ENCODE data around the gene CLEC4E.
"Not testable (repeated sequence)": the region's sequence is repeated elsewhere in the genome, so short reads cannot be mapped to it uniquely, and the experiment has no call there.

Gene CLEC4E

DNA sequence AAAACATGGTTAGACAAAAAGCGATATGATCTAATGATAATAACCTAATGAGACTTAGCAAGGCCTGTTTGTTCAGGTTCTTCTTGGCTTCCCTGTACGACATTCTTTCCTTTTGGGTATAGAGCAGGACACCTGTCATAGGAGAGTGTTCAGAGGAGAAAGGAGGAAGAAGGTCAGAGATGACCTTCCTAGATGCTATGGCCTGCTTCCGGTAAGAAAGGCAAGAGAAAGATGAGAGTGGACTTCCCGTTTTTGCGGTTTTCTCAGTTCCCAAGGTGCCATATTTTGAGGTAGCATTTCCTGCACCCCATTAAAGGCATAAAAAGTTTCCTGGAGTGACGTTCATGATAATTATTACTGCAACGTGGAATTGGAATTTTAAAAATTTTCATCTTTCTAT, 8.7 kb downstream of the CLEC4E start:
- no peak for DNase-seq

DNA sequence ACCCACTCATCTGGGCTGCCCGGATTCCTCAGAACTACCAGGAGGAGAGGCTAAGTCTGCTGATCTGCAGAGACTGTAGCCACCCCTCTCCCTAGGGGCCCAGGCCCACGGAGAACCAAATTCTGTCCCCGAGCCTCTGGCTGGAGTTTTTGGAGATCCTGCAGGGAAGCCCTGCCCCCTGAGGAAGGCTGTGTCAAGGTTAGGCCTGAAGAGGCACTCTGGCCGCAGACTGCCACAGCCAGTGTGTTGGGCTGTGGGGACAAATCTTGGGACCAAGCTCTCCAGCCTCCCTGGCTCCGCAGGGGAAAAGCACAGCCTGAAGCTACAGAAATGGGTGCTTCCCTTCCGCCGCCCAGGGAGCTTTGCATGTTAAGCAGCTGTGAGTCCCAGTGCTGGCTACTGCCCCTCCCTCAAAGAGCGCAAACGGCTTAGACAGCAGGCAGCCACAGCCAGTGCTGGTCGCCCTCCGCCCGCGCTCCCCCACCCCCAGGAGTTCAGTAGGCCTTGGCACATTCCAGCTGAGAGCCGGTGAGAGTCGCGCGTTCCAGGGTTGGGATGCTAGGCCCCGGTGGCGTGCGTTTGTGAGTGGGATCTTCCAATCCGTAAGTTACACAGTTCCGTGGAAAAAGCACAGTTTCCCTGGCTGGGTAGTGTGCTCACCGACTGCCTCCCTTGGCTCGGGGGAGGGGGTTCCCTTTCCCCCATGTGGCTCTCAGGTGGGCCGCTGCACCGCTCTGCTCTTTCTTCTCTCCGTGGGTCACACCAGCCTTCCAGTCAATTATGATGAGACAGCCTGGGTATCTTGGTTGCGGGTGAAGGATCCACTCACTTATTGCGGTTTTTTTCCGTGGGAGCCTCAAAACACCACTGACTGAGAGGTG, 13.2 kb downstream of the CLEC4E start:
- no peak for DNase-seq

DNA sequence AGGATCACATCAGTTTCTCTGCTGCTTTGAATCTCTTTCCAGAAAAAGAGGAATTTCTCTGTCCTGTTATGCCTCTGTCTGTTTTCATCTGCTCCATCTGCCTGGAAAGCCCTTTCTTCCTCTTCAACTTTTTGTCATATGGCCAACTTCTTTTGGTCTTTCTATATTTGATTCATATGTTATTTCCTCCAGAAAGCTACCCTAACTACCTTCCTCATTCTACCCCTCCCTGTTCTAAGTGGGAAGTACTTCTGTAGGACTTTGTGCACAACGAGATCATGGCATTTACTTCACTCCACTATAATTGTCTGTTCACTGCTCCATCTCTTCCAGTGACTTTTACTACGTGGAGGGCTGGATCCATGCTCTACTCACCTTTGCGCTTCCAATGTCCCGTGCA, 21.5 kb downstream of the CLEC4E start:
- peak; percentile 13 for DNase-seq

DNA sequence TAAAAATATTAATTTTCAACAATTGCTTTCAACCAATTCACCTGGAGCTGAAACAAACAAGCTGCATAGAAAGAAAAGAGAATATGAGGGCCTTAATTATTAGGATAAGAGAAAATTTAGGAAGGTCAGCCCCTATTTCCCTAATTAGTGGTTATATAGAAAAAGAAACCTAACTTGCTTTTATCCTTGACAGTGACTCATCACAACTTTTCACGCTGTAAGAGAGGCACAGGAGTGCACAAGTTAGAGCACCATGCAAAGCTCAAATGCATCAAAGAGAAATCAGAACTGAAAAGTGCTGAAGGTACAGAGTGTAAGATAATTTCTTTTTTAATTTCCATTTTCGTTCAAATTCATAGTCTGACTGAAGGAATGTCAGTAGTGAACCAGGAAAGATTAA, 22.7 kb downstream of the CLEC4E start:
- no peak for DNase-seq

DNA sequence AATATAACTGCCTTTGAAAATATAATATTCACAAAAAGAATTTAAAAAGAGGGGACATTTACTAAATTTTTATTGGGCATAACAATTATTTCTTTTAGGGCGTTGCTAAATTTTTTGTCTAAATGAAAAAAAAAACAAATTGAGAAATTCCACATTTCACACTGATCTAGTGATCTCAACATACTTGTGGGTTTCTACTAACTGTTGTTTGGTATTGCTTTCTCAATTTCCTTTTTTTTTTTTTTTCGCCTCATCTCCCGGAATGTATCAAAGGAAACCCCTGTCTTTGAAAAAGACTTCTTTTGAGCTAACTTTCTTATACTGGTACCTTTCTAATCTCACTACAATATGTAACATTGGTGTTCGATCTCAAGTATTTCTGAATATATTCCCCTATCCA, 27.4 kb downstream of the CLEC4E start, which contains the start of gene CLEC4D:
TSS of gene CLEC4D (plus strand) at position 248 of the 400 bp plus-strand sequence. CDS start 230 bp downstream, outside the sequence.
- peak; percentile 61 for DNase-seq

DNA sequence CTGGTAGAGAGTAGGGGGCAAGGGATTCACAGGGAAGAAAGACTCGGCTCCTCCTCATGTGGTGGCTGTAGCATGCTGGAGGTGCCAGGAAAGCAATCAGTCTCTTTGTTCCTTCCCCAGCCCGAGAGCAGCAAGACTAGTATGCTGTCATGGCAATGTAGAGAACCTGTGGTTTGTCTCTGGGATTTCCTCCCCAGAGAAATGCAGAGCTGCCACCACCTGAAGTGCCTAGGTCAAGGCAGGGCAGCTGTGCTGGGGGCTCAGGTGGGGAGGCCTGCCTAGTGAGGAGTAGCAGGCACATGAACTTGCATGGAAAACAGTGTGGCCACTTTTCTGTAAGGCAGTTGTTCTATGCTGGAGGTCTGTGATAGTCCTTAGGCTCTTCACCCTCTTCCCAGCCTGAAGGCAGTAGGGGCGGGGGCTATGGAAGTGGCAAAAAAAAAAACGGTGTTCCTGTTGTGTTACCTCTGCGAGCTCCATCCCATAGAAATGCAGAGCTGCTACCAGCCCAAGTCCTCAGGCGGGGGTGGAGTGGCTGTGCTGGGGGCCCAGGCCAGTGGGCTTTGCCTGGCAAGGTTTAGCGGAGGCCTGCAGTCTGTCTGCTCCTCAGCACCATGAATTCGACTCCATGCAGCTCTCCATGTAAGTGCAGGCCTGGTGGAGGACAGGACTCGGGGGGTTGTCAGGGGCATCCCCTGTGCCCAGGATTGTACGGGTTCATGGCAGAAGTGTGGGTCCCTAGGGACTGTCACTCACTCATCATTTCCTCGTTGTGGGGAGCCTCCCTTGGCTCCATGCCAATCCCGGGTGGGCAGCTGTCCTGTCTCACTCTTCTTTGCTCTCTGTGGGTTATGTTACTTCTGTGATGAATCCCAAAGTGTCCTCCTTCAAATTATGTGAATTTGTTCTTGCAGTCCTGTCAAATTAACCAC, 31.5 kb downstream of the CLEC4E start:
- no peak for DNase-seq

DNA sequence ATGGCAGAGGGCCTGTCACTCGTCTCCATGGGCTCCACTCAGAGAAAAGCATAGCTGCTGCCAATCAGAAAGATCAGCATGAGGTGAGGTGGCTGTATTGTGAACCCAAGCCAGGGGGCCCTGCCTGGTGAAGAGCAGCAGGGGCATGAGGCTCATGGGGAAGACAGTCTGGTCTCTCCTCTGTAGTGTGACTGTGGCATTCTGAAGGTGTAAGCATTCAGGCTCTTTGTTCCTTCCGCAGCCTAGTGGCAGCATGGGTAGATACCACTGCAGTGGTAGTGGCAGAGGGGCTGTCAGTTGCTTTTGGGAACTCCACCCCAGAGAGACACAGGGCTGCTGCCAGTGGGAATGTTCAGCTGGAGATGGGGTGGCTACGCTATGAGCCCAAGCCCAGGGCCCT, 32.5 kb downstream of the CLEC4E start:
- no peak for DNase-seq

DNA sequence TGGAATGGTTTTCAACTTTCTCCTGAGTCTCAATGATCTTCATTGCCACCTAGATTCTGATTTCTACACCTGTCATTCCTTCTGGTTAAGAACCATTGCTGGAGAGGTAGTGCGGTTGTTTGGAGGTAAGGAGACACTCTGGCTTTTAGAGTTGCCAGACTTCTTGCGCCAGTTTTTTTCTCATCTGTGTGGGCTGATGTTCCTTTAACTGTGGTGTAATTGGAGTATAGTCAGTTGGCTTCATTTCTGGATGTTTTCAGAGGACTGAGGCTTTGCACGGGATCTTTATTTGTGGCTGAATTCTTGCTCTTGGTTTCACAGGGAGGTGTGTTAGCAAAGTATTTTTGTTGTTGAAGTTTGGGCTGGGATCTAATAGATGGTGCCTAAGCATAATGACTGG, 33.1 kb downstream of the CLEC4E start:
- DNase-seq = no peak

DNA sequence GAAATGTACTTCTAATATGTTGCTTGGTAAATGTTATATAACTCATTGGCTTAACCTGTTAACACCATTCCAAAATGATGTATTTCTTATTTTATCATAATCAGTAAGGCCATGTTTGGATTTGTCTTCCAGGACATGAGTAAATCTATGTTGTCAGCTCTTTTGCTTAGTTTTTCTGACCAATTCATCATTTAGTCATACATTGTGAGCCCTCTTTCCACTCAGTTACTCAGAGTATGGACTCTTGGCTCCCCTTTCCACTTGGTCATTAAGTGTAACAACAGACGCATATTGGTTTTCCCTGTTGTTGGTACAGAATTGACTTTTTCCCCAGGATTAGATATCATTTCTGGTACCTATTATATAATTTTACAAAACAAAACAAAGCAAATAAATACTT, 36.4 kb downstream of the CLEC4E start:
- no peak for DNase-seq

DNA sequence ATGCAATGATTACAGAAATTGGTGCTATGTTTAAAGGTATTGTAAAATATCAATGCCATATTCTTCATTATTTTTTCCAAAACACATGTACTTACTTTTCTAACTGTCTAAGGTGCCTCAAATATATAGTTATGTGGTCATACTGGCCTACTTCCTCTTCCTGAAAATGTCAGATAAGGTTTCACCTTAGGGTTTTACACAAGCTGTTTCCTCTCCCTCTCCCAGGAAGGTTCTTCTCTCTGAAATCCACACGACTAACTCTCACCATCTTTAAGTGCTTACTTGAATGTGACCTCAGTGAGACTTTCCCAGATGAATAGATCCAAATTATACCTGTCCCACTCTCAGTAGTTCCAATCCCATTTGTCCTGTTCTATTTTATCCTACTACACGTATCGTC, 39.0 kb downstream of the CLEC4E start:
- peak; percentile 65 for DNase-seq

DNA sequence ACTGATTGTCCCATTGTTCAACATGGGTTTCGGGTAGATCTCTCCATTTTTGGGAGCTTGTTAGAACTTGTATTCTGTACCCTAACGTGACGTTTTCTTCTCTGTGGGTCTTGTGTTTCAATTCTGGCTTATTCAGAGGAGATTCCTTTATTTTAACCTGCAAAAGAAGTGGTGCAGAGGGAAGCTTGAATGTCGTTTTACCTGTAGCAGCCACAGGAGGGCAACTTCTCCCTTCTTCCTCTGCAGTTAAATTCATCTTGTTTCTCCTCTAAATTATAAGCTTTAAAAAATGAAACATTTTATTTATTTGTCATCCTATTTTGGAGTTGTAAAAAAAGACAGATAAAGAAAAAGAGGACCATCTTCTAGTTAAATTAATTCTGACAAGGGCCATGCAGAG, 41.1 kb downstream of the CLEC4E start:
- DNase-seq = peak; percentile 26

DNA sequence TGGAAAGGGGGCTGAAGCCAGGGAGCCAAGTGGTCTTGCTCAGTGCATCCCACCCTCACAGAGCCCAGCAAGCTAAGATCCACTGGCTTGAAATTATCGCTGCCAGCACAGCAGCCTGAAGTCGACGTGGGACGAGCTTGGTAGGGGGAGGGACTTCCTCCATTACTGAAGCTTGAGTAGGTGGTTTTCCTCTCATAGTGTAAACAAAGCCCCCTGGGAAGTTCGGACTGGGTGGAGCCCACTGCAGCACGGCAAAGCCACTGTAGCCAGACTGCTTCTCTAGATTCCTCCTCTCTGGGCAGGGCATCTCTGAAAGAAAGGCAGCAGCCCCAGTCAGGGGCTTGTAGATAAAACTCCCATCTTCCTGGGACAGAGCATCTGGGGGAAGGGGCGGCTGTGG, 44.6 kb downstream of the CLEC4E start:
- not testable (repeated sequence) for DNase-seq

DNA sequence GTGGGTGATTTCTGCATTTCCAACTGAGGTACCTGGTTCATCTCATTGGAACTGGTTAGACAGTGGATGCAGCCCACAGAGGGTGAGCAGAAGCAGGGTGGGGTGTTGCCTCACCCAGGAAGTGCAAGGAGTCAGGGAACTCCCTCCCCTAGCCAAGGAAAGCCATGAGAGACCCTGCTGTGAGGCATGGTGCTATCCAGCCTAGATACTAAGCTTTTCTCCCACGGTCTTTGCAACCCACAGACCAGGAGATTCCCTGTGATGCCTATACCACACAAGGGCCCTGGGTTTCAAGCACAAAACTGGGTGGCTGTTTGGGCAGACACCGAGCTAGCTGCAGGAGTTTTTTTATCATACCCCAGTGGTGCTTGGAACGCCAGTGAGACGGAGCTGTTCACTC, 45.0 kb downstream of the CLEC4E start:
- DNase-seq = not testable (repeated sequence)

DNA sequence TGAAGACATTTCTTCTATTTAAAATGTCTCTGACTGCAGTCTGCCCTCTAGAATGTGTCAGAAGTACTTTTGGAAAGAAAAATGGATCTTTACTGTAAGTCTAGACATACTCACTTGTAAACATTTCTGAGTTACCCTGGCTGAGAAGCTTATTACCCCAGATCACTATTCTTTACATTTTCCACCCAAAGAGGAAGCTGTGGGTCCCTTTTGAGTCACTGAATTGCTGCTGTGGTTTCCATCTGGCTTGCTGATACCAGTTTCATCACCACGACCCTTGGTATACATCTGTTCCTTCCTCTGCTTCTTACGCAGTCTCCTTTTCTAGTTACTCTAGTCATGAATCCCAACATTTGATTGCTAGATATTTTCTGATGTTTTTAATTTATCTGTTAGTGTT, 47.6 kb downstream of the CLEC4E start:
- DNase-seq = peak; percentile 94

DNA sequence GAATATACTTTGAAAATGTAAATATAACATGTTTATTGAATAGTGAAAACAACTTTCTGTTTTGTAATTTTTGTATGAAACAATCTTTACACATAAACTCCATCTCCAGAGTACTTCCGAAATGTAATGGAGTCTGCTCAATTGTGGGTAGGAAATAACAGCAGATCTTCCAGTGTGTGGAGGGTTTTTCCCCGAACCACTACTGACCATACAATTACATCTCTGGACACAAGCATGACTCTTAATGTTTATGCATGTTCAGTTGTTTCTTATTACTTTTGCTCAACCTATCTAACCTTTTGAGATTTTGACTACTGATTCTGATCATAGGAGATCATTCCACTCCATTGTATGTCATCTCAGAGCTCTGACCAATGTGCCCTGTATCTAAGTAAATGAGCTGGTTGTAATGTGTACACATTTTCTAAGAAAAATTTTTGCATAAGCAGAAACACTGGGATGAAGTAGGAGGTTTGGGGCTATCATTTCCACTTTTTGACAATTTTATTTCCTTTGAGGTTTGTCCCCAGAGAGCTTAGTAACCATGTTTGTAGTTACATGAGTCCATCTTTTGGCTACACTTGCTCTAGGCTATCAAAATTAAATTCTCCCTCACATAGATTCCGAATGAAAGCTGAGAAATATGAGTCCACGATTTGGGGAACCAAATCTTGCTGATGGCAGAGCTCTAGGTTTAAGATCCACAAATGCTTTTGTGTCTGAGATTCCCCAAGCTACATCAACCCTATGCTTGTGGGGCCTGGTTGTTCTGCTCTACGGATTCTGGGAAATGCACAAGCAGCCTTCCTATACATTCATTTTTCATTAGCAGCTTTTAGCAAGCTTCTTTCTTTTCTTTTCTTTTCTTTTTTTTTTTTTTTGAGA, 48.8 kb downstream of the CLEC4E start:
- DNase-seq = peak; percentile 21

Data from hematopoietic multipotent progenitor cell treated with erythropoietin and hydrocortisone succinate and interleukin-3 and kit ligand, for 4 days (in vitro differentiated cells).